CD4-positive, alpha-beta T cell treated with Interferon gamma for 1 hour (primary cell): ENCODE data around the gene NME4.
"Not testable (repeated sequence)": the region's sequence is repeated elsewhere in the genome, so short reads cannot be mapped to it uniquely, and the experiment has no call there.

Source experiments
- DNase-seq: peaks from one replicate; pipeline ENCODE4 v3.0.0-alpha.2; 2020

Gene NME4

DNA sequence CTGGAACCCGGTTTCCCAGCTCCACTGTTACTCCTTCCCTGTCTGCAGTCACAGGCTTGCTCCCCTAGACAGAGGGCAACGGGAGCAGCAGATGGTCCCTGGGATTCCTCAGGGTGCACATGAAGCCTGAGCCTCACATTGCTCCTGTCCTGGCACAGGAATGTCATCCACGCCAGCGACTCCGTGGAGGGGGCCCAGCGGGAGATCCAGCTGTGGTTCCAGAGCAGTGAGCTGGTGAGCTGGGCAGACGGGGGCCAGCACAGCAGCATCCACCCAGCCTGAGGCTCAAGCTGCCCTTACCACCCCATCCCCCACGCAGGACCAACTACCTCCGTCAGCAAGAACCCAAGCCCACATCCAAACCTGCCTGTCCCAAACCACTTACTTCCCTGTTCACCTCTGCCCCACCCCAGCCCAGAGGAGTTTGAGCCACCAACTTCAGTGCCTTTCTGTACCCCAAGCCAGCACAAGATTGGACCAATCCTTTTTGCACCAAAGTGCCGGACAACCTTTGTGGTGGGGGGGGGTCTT is 3.1 kb downstream of the NME4 start:
- no peak for DNase-seq

DNA sequence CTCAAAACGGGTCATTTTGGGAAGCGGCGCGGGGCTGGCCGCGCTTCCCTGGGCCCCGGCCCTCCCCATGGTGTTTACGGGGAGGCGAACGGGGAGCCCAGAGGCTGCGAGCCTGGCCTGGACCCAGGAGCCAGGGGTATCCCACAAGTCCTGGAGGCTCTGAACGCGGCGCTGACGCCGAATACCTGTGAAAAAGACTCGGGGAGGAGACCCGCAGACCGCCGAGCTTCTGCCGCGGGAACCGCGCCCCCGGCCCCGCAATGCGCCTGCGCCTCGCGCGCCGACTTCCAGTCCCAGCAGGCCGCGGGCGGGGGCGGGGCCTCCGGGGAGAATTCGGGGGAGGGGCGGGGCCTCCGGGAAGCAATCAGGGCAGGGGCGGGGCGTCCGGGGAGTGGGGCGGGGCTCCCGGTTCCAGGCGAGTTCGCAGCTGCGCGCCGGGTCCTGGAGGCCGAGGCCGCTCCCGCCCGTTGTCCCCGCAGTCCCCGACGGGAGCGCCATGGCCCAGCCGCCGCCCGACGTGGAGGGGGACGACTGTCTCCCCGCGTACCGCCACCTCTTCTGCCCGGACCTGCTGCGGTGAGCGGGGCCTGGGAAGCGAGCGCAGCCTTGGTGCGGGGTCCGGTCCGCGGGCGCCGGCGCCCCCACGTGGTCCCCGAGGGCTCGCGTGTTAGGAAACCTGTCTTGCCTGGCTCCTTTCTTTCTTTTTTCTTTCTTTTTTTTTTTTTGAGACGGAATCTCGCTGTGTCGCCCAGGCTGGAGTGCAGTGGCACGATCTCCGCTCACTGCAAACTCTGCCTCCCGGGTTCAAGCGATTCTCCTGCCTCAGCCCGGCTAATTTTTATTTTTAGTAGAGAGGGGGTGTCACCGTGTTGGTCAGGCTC is 4.7 kb downstream of the NME4 start, which contains the start of gene DECR2:
TSS of gene DECR2 (plus strand) at position 418 of the 881 bp plus-strand sequence. CDS start at position 497, 79 bp downstream.
- DNase-seq, result peak; percentile 94

DNA sequence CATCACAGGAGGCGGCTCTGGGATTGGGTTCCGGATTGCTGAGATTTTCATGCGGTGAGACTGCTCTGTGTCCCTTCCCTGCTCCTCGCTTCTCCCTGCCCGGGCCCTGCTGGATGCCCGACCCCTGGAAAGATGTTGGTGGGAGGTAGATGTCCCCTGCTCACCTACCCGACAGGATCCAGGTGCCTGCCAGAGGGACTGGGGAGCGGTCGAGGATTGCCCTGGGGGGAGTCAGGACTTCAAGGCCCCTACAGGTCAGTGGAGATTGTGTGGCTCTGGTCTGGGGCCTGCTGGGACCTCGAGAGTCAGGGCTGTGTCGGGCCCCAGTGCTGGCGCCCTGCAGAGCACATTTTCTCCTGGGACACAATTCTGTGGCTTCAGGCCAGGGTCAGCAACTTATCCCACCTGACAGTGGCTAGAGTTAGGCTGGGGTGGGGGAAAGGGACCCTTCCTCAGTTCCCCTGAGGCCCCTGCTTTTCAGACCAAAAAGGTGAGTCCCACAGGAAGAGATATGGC is 8.0 kb downstream of the NME4 start:
- DNase-seq, result no peak

DNA sequence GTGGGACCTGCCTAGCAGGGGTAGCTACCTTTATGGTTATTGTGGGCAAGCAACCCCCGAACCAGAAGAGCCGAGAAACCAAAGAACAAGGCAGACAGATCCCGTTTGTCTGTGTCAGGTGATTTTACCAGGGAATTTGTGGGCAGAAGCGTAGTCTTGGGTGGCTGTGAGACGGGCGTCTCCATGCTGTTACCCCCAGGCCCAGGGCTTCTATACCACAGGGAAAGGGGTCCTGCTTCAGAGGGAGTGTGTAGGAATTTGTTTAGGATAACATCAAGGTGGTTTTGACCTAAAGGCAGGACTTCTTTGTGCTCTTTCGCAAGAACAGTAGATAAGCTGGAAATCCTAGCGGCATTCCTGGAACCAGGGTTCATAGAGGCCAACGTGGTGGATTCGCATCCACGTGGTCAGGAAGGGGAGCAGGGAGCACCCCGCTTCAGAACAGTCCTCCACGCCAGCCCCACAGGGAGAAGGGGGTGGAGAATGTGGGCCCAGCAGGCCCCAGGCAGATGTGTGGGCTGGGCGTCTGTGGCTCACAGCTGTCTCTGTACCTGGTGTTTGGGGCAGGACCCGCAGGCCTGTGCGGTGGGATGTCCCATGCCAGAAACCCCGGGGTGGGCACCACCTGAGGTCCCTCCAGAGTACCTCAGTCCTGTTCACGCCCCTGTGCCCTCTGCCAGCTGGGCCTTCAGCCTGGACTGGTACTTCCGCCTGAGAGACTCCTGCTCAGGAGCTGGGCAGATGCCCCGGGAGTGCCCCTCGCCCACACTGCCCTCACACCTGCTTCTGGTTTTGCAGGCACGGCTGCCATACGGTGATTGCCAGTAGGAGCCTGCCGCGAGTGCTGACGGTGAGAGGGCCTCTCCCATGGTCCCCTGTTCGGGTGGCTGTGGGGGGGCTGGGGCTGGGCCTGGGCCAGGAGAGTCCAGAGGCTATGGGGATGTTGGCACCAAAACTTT is 8.8 kb downstream of the NME4 start:
- DNase-seq, result no peak

DNA sequence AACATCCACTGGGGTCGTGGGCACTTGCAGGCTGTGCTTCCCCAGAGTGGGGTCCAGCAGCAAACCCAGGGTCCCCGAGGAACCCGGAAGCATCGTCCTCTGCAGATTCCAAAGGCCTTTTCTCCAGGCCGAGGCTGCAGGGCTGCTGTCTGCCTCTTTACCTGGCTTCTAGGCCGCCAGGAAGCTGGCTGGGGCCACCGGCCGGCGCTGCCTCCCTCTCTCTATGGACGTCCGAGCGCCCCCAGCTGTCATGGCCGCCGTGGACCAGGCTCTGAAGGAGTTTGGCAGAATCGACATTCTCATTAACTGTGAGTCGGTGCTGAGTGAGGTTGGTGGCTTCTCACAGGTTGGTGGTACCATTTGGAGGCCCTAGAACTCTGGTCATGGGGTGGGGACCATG is 10.3 kb downstream of the NME4 start:
- DNase-seq, result no peak

DNA sequence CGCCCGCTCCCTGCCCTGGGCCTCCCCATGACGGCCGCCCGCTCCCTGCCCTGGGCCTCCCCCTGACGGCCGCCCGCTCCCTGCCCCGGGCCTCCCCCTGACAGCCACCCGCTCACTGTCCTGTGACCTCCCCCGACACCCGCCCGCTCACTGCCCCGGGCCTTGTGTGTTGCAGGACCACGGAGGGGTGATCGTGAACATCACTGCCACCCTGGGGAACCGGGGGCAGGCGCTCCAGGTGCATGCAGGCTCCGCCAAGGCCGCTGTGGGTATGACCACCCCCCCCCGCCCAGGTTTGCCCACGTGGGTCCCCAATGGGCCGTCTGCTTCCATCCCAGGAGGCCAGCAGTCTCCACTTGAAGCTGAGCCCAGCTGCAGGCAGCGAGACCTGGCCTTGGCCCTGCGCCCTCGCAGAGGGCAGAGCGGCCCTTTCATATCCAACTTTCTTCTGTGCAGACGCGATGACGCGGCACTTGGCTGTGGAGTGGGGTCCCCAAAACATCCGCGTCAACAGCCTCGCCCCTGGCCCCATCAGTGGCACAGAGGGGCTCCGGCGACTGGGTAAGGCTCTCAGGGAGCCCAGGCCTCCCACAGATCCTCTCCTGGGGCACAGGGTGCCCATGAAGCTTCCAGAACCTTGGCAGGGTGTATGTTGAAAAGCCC is 13.6 kb downstream of the NME4 start:
- DNase-seq, result no peak

DNA sequence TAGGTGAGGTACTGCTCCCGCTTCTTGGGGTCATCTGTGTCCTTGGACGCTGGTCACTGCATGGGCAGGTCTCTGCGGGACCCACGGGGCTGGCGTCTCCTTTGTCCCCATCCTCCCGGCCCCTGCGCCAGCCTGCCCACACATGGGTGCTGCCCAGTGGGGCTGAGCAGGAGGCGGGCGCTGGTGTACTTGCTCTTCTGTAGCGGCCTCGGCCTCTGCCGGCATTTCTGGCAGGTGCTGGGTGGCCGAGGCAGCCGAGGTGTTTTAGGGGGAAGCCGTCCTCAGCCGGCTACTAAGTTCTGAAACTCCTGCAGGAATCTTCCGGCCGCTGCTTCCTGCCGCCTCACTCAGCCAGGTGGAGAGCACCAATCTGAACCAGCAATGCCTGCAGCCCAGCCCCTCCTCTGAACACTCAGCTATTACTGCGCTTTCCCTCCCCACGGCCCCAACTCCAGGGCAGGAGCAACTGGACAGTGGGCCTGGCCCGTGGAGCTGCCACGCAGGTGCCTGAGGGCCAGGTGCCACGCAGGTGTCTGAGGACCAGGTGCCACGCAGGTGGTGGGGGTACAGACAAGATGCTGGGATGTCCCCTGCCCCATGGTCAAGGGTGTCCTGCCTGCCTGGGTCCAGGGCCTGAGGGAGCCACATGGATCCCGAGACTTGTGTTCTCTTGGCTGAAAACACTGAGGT is 14.7 kb downstream of the NME4 start:
- DNase-seq, result no peak

DNA sequence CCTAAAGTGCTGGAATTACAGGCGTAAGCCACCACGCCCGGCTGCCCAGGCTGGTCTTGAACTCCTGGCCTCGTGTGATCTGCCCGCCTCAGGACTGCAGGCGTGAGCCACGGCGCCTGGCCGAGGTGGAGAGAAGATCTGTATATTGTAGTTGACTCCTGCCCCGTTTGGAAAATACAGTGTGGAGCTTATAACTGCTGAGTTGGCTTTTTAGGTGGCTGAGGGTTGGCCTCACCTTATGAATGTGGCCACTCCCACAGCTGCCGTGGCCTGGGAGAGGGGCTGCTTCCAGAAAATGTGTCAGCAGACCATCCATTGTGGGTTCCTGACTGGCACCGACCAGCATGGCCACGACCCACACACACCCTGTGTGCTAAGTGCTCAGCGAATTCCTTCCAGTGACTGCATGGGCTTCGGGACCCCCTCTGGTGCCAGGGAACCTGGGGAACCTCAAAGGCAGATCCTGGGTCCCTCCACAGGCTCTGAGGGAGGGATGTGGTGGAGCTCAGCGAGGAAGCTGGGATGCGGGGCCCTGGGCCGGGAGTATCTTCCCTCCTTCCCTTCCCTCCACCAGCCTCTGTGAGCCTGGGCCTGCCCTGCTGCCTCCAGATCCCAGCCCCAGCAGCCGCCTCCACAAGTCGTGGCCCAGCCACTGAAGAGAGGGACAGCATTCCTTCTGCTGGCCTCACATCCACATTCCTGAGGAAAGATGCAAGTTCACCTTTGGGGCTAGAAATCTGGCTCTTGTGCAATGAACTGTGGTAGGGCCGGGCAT is 17.6 kb downstream of the NME4 start:
- DNase-seq, result no peak

DNA sequence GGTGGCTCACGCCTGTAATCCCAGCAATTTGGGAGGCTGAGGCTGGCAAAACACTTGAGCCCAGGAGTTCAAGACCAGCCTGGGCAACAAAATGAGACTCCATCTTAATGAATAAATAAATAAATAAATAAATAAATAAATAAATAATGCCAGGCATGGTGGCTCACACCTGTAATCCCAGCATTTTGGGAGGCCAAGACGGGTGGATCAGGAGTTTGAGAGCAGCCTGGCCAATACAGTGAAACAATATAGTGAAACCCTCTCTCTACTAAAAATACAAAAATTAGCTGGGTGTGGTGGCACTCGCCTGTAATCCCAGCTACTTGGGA is 18.1 kb downstream of the NME4 start:
- not testable (repeated sequence) for DNase-seq

DNA sequence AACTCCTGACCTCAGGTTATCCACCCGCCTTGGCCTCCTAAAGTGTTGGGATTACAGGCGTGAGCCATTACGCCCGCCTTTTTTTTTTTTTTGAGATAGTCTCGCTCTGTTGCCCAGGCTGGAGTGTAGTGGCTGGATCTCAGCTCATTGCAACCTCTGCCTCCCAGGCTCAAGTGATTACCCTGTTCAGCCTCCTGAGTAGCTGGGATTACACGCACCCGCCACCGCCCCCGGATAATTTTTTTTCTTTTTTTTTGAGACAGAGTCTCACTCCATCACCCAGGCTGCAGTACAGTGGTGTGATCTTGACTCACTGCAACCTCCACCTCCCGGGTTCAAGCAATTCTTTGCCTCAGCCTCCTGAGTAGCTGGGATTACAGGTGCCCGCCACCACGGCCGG is 25.2 kb downstream of the NME4 start:
- not testable (repeated sequence) for DNase-seq

DNA sequence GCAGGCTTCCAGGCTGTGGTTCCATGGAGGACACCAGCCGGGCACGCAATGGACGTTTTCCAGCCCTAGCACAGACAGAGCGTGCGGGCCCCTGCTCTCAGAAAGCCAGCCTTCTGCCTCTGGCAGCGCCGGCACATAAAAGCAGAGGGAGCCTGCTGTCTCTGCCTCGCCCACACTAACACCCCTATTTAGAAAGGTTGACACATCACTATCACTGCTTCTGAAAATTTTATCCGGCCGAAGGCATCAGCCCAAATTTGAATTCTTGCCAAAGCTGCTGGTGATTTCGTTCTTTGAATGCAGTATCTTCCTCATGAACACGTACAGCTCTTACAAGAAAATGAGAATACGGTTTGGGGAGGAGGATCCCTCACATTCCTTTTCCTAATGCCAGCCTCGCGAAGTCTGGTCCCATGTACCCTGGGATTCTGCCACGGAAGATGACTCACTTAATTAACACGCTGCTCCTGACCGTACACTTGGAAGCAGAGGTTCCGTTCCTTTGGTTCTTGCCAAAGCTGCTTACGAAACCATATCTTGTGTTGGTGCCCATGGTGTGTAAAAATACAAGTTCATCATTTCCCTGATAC is 27.1 kb downstream of the NME4 start:
- no peak for DNase-seq

DNA sequence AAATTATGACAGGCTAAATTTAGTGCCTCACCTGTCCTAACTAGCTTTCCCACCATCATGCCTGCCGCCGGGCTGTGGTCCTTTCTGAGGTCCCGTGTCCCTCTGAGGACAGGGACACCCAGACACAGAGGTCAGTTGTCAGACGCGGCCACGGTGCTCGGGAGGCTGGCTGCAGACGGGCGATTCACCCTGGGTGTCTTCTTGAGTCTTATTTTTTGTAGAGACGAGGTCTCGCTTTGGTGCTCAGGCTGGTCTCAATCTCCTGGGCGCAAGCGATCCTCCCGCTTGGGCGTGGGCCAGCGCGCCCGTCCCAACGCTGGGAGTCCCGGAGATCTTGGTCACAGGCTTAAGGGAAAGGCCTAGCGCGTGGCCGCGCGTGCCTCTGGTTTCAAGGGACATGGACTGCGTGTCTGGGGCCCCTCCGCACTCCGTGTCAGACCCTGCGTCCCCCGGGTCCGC is 27.7 kb downstream of the NME4 start:
- DNase-seq, result no peak

DNA sequence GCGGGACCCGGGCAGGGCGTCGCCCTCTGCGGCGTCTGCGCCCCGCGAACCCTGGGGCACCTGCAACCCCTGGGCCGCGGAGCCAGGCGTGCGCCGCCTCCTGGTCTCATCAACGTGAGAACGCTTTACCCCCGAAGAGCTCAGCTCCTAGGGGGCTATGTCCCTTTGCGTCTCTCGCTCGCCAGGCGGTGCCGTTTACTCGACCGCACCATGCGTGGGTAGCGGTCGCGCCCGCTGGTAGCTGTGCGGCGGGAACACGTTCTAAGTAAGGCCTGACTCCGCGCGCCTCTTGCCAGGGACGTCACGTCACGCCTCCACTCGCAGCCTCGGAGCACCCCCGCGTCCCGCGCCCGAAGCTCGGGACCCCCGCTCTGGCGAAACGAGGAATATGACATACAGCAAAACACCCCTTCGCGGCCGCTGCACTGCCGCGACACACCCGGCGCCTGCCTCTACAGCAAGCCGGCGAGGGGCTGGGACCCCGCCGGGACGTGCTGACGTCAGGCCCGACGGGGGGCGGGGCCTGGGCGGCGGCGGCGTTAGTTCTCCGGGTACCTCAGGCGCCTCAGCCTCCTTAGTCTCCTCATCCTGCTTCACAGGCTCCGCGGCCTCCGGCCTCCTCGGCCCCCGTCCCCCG is 28.2 kb downstream of the NME4 start, which contains the start of gene RAB11FIP3:
TSS of gene RAB11FIP3 (plus strand) at position 568 of the 637 bp plus-strand sequence. CDS start 358 bp downstream, outside the sequence.
- DNase-seq, result peak; percentile 83

DNA sequence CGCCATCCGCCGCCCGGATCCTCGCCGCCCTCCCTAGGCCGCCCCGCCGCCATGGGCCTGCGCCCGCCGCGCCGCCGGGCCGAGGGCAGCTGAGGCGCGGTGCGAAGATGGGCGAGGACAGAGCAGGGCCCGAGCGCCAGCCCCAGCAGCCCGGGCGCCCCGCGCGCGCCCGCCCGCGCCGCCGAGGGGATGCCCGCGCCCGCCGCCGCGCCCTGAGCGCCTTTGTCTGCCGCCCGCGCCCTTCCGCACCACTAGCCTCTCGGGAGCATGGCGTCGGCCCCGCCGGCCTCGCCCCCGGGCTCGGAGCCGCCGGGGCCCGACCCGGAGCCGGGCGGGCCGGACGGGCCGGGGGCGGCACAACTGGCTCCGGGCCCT is 28.7 kb downstream of the NME4 start:
- no peak for DNase-seq

DNA sequence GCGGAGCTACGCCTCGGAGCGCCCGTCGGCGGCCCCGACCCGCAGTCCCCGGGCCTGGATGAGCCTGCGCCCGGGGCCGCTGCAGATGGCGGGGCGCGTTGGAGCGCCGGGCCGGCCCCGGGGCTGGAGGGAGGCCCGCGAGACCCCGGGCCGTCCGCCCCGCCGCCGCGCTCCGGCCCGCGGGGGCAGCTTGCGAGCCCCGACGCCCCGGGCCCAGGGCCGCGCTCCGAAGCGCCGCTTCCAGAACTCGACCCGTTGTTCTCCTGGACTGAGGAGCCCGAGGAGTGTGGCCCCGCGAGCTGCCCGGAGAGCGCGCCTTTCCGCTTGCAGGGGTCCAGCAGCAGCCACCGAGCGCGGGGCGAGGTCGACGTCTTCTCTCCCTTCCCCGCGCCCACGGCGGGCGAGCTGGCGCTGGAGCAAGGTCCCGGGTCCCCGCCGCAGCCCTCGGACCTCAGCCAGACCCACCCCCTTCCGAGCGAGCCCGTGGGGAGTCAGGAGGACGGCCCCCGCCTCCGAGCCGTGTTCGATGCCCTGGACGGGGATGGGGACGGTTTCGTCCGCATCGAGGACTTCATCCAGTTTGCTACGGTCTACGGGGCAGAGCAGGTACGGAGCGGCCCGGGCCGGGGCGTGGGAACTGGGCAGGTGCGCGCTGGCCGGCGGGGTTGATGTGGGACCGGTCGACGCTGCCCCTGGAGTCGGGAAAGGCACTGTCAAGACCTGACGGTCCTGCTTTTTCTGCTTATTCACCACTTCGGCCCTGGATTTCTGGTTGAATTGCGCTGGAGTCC is 29.3 kb downstream of the NME4 start:
- DNase-seq, result no peak

DNA sequence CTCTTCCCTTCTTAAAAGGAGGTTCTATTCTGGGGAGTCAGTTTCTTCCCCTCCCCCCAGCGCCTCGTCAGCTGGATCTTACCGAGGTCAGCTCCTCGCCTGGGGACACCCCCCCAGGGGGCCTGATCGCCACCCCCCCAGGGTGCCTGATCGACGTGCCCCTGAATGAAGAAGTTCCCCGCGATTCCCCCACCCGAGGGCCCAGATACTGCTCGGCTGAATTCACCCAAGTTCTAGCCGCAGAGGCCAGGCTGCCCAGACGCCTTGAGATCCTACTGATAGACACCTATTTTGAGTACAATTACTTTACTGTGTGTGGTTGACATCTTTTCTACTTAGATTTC is 29.9 kb downstream of the NME4 start:
- DNase-seq, result no peak

DNA sequence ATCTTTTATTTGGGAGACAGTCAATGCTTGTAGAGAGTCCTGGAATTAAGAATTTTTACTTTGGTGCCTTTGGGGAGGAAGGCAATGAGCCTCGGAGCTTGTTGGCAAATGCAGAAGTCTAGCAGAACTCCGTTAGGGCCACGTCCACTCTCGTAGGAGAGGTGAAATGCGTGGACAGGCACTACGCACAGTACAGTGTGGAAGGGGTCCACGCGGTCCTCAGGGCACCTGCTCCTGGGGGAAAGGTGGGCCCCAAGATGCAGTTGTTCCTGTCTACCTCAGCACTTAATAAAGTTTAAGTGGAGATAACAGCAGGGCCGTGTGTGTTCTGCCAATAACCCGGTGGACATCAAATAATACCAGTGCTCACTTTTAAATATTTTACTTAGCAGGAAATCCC is 30.3 kb downstream of the NME4 start:
- no peak for DNase-seq

DNA sequence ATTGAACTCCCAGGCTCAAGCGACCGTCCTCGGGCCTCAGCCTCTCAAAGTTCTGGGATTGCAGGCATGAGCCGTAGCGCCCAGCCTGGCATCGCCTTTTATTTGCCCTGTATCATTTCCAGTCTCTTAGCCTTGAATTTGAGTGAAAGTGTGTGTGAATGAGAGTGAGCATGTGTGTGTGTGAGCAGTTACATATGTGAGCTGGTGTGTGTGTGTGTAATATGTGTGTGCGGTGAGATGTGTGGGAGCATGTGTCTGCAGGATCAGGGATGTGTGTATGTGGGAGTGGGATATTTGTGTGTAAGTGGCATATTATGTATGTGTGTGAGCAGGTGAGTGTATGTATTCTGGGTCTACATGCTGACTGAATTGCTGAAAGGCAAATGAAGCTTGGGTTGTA is 33.9 kb downstream of the NME4 start:
- DNase-seq, result no peak

DNA sequence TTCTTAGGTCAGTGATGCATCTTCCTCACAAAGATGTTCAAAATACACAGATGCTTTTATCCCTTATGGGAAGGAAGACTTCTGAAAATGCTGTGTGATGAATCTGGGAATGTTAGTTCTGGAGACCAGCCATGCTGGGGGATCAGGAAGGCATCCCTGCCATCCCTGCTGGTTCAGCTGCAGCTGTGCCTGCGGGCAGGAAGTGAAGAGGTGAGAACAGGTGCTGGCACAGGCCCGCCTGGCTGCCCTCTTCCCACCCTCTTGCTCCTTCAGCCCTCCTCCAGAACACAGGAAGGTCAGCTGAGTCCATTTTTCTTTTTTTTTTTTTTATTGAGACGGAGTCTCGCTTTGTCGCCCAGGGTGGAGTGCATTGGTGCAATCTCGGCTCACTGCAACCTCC is 43.6 kb downstream of the NME4 start:
- no peak for DNase-seq
